Breast epithelium (tissue), 3 donors: ENCODE measurements around the gene KRTAP9-9.

Experiments
- POLR2A ChIP-seq: fragments of 450-650 bp; IDR thresholded peaks from one replicate; pipeline ENCODE4 v1.6.1; 2016; ENCODE audit warnings: antibody characterized with exemption, mild to moderate bottlenecking, moderate library complexity
- TF ChIP-seq, protein P1 (sequence below), 3 donors: fragments of 450-650 bp; IDR thresholded peaks; one replicate each; pipeline ENCODE4 v1.5.1; 2016 to 2017; ENCODE audit warnings: antibody characterized with exemption in 3 of 3, mild to moderate bottlenecking in 3 of 3, moderate library complexity in 3 of 3

DNA sequence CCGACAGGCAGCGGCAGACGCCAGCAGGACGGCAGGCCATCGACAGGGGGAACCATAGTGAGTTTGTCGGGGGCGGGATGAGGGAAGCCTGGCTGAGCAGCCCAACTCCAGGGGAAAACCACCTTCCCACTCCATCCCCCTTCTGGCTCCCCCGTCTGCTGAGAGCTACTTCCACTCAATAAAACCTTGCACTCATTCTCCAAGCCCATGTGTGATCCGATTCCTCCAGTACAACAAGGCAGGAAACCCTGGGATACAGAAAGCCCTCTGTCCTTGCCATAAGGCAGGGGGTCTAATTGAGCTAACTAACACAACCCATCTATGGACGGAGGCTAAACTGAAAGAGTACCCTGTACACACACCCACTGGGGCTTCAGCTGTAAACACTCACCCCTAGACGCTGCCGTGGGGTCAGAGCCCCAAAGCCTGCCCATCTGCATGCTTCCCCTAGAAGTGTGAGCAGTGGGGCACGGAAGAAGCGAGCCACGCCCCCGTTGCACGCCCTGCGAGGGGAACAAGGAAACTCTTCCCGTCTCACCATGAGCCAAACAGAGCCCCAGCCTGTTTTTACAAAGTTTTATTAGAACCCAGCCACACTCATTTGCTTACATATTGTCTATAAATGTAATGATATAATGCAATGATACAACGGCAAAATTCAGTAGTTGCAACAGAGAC lies 43.4 kb downstream of the KRTAP9-9 start:
- TF ChIP-seq, protein P1, sequence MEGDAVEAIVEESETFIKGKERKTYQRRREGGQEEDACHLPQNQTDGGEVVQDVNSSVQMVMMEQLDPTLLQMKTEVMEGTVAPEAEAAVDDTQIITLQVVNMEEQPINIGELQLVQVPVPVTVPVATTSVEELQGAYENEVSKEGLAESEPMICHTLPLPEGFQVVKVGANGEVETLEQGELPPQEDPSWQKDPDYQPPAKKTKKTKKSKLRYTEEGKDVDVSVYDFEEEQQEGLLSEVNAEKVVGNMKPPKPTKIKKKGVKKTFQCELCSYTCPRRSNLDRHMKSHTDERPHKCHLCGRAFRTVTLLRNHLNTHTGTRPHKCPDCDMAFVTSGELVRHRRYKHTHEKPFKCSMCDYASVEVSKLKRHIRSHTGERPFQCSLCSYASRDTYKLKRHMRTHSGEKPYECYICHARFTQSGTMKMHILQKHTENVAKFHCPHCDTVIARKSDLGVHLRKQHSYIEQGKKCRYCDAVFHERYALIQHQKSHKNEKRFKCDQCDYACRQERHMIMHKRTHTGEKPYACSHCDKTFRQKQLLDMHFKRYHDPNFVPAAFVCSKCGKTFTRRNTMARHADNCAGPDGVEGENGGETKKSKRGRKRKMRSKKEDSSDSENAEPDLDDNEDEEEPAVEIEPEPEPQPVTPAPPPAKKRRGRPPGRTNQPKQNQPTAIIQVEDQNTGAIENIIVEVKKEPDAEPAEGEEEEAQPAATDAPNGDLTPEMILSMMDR (IDR thresholded peaks at IDR 0.05): no peak
- TF ChIP-seq POLR2A: no peak
